Cerebellar cortex (tissue), 1 donor: ENCODE results near the gene GRHPR.
A peak's percentile ranks its signal among the peaks of the same experiment; 100 is the strongest.
"Not testable (repeated sequence)": the region's sequence is repeated elsewhere in the genome, so short reads cannot be mapped to it uniquely, and the experiment has no call there.

Experiments used
- DNase-seq: peaks from one replicate; pipeline ENCODE4 v3.0.0-alpha.2; 2015; ENCODE audit warnings: low spot score

Gene GRHPR

DNA sequence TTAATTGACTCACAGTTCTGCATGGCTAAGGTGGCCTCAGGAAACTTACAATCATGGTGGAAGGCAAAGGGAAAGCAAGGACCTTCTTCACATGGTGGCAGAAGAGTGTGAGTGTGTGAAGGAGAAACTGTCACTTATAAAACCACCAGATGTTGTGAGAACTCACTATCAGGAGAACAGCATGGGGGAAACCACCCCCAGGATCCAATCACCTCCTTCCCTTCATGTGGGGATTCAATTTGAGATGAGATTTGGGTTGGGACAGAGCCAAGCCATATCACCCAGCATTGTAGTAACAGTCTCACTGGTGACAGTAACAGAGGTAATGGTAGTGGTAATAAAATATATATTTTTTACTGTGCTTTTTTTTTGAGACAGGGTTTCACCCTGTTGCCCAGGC is 24.6 kb downstream of the GRHPR start:
- DNase-seq = no peak

DNA sequence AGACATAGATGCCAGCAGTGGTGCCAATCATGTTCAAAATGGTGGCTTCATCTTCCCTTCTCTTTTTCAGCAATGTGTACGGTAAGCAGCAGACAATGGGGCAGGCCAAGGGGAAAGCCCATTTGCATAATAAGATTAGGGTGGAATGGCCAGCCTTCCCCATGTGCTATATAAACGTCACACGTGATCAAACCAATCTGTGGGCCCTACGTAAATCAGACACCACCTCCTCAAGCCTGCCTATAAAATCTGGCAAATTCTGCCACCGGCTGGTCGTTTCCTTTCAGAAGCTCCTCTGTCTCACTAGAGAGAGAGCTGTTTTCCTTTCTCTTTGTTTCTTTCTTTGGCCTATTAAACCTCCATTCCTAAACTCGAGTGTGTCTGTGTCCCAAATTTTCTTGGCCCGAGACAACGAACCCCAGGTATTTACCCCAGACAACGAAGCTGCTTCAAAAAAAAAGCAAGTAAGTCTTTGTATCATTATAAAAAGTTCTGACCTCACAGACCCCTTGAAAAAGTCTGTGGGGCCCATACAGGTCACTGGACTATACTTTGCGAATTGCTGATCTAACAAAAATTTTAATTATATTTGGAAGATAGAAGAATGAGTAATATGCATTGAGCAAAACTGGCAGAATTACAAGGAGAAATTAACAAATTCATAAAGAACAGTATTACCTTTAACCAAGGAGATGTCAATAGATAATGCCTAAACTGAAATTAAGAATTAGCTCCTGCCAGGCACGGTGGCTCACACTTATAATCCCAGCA is 27.6 kb downstream of the GRHPR start:
- DNase-seq = no peak

DNA sequence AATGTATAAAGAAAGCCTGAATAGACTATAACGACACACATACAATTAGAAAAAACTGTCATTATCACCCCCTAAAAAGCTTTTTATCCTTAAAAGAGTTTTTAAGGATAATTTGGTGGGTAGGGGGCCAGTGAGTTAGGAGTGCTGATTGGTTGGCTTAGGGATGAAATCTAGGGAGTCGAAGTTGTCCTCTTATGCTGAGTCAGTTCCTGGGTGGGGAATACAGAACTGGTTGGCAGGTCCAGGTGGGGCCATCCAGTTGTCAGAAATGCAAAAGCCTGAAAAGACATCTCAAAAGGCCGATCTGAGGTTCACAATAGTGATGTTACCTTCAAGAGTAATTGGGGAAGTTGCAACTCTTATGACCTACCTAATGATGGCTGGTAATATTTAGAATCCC is 29.1 kb downstream of the GRHPR start:
- no peak for DNase-seq

DNA sequence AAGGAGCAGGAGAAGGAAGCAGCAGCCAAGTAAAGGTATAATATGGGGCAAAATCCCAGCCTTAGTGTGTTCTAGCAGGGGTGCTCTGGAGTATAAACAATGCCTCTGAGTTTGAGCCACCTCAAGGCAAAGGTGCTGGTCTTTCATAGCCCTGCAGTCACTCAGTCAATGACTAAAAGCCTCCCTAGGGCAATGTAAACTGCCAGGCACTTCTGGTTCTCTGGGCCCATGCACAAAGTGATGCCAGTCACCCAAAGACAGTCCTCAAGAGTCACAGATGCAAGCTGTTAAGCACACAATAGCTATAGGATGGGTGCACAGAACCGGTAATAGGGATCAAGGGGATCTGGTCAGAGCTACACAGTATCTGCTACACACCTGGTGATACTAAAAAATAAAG is 30.1 kb downstream of the GRHPR start:
- no peak for DNase-seq

DNA sequence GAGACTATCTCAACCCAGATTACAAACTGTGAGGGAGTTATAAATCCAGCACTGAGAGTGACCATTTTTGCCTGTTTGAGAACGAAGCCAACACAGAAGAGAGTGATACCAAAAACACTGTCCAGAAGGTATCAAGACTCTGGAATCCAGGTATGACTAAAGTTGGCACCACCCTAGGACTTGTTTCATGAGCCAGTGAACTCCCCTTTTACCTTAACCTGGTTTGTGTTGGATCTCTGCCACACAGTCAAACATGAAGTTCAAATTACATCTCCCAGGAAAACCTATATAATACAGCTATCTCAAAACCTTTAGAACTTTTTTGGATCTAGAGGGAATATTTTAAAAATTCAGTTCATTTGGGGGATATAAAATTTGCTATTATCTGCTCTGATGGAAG is 31.3 kb downstream of the GRHPR start:
- DNase-seq = no peak

DNA sequence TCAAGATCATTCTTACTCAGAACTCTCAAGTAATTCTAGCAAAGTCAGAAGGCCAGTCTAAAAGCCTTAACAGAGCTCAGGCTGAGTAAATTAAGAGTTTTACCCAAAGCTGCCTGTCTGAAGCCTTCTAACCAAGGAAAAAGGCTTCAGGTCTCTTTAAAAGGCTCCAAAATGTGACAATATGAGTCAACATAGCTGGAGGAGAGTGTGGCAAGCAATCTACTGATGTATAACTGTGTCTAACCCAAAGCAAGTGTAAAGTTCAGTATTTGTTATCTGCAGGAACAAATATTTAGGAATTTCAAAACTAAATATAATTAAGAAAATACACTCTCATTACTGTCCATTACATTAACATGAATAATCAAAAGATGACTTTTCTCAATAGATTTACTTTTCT is 31.7 kb downstream of the GRHPR start:
- no peak for DNase-seq

DNA sequence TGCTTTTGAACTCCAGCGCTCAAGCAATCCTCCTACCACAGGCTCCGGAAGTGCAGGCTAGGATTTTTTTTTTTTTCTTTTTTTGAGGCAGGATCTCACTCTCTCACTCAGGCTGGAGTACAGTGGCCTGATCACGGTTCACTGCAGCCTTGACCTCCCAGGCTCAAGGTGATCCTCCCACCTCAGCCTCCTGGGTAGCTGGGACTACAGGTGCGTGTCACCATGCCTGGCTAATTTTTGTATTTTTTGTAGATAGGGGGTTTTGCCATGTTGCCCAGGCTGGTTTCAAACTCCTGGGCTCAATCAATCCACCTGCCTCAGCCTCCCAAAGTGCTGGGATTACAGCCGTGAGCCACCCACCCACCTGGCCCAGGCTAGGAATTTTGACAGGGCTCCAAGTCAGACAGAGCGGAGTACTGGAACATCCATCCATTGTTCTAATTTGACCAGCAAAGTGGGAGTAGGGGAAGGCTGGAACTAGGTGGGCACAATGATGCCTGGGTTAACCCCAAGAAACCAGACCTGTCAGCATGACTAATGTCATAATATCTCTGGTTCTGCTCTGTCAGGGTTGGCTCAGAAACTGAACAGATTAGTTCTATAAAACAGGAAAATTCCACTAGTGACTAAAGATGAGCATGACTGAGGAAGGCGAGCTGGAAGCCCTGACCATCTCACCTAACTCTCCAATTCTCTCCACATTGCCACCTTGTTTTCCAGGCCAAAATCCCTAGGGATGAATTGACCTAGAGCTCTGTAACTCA is 33.6 kb downstream of the GRHPR start:
- DNase-seq = no peak

DNA sequence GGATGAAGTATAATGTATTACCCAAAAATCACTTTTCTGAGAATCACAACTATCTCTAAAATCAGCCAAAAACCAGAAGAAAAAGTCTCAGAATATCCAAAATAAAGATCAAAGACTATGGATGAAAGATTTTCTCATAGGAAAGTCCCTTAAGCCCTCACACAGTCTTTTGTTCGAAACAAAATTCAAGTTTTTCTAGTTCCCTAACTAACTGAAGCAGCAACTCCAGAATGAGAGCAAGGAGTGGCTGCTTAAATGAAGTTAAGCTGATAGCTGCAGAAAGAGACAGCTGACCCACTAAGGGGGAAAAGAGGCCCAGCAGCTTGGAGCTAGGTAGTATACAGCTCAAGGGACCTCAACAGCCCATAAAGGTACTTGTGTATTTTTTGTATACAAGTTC is 34.3 kb downstream of the GRHPR start:
- no peak for DNase-seq

DNA sequence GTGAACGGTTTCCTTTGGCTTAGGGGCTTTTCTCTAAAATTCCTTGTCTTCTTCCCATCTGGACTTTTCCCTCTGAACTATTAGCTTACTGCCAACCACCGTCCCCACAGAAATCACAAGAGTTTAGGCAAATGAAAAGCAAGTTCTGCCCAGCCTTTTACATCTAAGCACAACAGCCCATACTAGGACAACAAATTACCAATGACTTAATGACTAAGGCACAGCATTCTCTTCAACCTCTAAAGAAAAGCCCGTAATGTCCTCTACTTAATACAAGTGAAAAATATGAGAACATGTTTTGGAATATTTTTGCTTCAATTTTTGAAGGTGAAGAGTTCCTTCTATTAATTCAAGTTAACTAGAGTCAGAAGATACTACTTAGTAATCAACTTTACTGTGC is 41.5 kb downstream of the GRHPR start:
- no peak for DNase-seq

DNA sequence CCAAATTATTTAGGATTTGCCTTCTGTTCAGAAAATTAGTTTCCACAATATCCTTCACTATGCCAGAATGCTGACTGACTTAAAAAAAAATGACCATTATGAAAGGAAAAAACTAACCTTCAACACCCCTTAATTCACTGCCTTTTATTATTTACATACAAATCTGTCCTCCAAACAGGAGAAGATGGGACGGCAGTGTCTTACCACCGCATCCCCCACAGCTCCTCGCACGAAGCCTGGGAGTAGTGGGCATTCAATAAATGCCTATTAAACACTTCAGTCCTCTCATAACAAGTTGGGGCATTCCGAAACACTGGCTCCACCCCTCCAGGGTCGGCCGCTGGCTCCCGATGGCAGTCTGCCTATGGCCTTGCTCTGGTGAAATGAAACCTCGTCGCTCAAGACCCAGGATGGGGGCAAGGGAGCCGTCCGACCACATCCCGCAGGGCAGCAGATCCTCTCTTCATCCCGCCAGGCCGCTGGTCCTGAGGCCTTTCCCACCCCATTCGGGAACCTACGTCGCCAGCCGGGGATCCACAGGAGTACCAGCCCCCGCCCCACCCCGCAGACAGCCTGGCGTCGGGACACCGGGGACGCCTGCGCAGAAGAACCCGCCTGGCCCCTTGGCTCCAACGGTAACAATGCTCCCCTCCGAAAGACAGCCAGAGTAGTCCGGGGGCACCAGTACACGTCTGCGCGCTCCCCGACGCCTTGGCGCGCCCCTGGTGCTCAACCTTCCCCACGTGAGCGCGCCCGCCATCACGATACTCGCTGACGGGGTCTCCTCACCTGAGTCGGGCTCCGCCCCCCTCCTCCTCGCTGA is 42.1 kb downstream of the GRHPR start:
- DNase-seq = no peak

DNA sequence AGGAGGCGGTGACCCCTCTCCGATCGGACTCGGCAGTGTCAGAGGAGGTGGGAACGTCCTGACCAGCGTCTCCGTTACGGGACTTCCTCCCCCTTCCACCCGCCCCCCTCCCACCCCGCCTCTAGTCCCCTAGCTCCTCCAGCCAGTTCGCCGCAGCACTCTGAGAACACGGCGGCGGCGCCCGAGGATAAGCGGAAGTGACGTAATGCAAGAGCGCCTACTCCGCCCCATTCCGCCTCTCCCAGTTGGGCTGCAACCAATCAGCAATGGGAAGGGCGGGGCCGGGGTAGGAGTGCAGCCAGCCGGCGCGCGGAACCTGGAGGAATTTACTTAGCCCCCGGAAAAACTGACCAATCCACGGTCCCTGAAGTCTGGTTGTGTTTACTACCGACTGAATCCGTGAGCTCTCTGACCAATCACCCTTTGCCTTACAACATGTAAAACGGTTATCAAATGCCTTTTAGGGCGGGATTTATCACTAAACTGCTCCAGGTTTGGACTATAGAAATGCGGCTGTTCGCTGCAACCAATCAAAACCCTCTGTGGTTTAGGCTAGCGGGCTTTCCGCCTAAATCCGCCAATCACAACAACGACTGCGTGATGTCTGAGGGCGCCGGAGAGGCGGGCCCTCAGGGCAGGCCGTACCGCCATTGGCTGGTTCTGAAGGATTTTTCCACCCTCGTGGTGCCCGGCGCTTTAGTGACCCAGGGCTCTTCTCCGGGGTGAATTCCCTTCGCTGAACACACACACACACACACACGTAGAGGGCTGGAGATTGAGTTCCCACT is 42.9 kb downstream of the GRHPR start, which contains the start of gene ZBTB5:
Gene ZBTB5, minus strand, starts transcription at position 202 of the 788 bp plus-strand sequence. CDS start 22,899 bp downstream, outside the sequence.
- DNase-seq = peak; percentile 100

DNA sequence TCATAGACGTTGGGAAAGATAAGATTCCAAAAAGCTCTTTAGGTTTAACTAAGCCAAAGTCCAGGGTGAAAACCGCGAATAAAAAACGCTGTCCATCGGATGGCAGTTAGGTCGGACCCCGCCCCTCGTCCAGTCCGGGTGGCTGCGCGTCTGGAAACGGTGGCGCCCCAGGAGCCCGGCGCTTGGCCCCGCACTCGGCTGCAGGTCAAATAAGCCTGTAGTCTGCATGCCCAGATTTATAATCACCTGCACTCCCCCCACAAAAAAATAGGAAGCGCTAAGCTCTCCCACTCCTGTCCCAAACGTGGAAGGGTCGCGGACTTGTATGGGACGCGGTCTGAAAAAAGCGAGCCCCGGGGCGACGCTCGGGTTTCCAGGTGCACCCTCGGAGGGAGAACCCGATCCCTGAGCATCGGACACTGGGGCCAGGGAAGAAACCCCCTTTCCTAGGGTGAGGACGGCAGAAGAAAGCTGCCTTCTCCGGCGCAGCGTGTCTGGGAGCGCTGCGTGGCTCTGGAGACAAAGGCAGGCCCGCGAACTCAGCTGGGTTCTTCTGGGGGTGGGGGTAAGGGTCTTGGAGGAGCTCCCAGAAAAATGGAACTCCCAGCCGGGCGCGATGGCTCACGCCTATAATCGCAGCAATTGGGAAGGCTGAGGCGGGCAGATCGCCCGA is 43.7 kb downstream of the GRHPR start:
- peak; percentile 79 for DNase-seq

DNA sequence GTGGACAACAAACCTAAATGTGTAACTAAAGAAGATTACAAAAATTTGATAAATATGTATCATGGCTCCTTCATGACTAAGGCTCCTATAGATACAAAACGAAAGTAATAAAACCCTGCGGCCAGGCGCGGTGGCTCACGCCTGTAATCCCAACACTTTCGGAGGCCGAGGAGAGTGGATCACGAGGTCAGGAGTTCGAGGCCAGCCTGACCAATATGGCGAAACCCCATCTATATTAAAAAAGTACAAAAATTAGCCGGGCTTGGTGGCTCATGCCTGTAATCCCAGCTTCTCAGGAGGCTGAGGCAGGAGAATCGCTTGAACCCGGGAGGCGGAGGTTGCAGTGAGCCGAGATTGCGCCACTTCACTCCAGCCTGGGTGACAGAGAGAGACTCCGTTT is 45.0 kb downstream of the GRHPR start:
- DNase-seq = not testable (repeated sequence)

DNA sequence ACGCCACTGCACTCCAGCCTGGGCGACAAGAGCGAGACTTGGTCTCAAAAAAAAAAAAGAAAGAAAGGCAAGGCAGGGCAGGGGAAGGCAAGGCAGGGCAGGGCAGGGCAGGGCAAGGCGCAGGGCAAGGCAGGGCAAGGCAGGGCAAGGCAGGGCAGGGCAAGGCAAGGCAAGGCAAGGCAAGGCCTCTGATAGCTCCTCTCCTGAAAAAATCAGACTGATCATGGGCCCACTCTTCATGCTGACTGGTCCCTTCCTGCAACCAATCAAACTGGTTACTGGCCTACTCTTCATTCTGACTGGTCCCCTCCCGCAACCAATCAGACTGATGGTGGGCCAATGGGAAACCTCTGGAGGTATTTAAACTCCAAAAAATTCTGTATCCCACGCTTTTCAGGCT is 46.1 kb downstream of the GRHPR start:
- no peak for DNase-seq

DNA sequence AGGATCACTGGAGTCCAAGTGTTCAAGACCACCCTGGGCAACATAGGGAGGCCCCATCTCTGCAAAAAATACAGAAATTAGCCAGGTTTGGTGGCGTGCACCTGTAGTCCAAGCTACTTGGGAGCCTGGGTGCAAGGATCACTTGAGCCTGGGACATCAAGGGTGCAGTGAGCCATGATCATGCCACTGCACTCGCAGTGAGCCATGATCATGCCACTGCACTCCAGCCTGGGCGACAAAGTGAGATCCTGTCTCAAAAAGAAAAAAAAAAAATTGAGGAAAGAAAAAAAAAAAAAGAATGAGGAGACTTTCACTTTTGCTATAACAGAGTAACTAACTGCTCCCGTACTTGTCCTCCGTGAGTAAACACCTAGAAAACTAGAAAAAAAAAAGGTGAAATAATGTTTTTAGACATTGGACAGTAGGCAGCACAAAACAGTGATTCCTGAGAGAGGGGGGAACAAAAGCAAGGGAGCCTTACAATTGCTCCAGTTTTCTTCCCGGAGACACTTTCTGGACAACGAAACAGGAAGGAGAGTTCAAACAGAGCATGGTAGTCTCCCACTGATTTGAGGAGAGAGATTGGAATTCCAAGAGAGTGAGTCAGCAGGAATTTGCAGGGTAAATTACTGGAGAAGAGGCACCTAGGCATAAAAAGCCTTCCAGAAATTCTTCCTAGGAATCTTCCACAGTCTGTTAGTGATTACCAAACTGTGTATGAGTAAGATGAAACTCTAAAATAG is 49.6 kb downstream of the GRHPR start:
- peak; percentile 90 for DNase-seq

DNA sequence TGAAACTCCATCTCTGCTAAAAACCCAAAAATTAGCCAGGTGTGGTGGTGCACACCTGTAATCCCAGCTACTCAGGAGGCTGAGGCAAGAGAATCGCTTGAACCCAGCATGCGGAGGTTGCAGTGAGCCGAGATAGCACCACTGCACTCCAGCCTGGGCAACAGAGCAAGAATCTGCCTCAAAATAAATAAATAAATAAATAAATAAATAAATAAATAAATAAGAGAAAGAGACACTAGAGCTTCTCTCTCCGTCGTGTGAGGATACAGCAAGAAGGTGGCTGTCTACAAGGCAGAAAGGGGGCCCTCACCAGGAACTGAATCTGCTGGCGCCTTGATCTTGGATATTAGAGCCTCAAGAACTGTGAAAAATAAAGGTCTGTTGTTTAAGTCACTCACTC is 51.5 kb downstream of the GRHPR start:
- not testable (repeated sequence) for DNase-seq

DNA sequence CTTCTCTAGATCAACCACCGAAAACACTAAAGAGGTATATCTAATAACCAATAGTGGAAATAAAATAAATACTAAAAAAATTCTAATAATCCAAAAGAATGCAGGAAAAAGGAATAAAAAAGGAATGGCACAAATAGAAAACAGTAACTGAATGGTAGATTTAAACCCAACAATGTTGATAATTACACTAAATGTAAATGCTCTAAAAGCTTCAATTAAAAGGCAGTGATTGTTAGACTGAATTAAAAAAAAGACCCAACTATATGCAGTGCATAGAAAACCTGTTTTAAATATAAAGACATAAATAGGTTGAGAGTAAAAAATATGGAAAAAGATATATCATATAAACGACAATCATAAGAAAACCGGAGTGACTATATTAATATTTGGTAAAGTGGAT is 51.9 kb downstream of the GRHPR start:
- DNase-seq = no peak

DNA sequence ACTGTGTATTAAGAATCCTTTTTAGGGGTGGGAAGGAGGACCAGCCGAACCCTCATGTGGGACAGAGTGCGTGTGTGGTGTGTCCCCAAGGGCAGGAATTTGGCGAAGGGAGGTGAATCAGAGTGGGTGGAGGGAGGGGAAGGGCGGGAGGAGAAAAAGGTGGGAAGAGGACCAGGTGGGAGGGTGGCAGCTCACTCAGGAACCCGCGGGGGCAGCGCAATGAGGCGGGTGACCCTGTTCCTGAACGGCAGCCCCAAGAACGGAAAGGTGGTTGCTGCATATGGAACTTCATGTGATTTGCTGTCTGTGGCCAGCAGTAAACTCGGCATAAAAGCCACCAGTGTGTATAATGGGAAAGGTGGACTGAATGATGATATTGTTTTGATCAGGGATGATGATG is 54.4 kb downstream of the GRHPR start:
- no peak for DNase-seq

DNA sequence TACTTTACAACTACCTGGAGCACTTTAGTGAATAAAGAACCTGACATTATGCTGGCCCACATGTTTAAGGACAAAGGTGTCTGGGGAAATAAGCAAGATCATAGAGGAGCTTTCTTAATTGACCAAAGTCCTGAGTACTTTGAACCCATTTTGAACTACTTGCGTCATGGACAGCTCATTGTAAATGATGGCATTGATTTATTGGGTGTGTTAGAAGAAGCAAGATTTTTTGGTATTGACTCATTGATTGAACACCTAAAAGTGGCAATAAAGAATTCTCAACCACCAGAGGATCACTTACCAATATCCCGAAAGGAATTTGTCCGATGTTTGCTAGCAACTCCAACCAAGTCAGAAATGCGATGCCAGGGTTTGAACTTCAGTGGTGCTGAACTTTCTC is 54.9 kb downstream of the GRHPR start:
- not testable (repeated sequence) for DNase-seq

DNA sequence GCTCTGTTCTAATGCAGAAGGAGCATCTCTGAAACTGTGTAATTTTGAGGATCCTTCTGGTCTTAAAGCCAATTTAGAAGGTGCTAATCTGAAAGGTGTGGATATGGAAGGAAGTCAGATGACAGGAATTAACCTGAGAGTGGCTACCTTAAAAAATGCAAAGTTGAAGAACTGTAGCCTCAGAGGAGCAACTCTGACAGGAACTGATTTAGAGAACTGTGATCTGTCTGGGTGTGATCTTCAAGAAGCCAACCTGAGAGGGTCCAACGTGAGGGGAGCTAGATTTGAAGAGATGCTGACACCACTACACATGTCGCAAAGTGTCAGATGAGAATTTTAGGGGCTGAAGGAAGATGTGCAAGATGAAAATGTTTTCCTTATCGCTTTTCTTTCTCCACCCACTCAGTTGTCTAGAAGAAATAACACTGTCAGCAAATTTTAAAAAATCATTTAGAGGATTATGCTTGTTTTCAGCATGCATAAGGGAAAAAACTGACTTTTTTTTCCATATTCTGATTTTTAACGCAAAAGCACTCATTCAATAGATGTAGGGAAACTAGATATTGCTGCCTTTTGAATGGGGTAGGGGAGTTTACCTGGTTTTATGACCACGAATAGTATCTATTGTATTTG is 55.6 kb downstream of the GRHPR start:
- not testable (repeated sequence) for DNase-seq
